ENCODE results near the gene AZIN2.

DNA sequence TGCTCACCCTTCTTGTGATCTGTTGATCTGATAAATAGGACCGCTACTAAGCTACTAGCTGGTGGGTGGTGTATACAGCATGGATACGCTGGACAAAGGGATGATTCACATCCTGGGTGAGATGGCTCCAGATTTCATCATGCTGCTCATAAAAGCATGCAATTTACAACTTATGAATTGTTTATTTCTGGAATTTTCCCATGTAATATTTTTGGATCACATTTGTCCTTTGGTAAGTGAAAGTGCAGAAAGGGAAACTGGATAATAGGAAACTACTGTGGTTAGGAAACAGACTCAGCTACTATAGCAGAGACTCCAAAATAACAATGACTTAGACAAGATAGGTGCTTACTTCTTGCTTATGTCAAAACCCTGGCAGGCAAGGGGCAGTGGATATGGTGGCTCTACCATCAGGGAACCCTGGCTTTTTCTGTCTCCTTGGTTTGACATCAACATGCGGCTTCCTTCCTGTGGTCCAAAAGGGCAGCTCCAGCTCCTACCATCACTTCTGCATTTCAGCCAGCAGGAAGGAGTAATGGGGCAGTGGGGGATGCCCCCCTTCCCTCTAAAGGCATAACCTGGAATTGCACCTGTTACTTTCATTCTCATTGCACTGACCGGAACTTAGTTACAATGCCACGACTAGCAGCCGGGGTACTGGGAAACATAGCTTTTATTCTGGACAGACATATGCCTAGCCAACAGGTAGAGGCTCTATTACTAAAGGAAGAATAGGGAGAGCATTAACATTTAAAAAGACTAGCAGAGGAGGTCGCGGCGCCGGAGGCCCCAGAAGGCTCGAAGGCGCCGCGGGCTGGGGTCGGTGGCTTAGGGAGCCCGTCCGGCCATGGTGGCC lies 30.5 kb upstream of the AZIN2 start:
- no peak for TF ChIP-seq POLR2A (IDR thresholded peaks at IDR 0.05)
- TF ChIP-seq, protein P1, sequence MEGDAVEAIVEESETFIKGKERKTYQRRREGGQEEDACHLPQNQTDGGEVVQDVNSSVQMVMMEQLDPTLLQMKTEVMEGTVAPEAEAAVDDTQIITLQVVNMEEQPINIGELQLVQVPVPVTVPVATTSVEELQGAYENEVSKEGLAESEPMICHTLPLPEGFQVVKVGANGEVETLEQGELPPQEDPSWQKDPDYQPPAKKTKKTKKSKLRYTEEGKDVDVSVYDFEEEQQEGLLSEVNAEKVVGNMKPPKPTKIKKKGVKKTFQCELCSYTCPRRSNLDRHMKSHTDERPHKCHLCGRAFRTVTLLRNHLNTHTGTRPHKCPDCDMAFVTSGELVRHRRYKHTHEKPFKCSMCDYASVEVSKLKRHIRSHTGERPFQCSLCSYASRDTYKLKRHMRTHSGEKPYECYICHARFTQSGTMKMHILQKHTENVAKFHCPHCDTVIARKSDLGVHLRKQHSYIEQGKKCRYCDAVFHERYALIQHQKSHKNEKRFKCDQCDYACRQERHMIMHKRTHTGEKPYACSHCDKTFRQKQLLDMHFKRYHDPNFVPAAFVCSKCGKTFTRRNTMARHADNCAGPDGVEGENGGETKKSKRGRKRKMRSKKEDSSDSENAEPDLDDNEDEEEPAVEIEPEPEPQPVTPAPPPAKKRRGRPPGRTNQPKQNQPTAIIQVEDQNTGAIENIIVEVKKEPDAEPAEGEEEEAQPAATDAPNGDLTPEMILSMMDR (IDR thresholded peaks at IDR 0.05) = no peak
